OCI-LY3 (cell line): Measurements from ENCODE around the gene PARP8.

Source experiments
- H2AFZ ChIP-seq: fragments of 200-600, 300-600 bp; shearing (Covaris generic); 2 replicates; pipeline ENCODE4 v1.6.0; 2014; ENCODE audit warnings: antibody characterized with exemption, low read depth, low read length
- H3K27ac ChIP-seq: fragments of 200-600, 300-600 bp; sonication (generic); 2 replicates; pipeline ENCODE4 v1.5.1; 2014; ENCODE audit warnings: mild to moderate bottlenecking, low read length, moderate library complexity, mixed read lengths
- H3K27me3 ChIP-seq: fragments of 200-600, 300-600 bp; sonication (generic); 2 replicates; pipeline ENCODE4 v1.6.1; 2014; ENCODE audit warnings: low read depth, low read length, mixed read lengths
- H3K36me3 ChIP-seq: fragments of 200-600, 300-600 bp; sonication (generic); replicated peaks from 2 replicates; pipeline ENCODE3; 2014; ENCODE audit warnings: low read depth, low read length, mixed read lengths
- H3K4me1 ChIP-seq: fragments of 300-600, 200-600 bp; sonication (generic); 2 replicates; pipeline ENCODE4 v1.6.1; 2014; ENCODE audit warnings: low read length, mixed read lengths
- H3K4me2 ChIP-seq: fragments of 200-600, 300-600 bp; sonication (generic); 2 replicates; pipeline ENCODE4 v1.6.1; 2014; ENCODE audit warnings: low read length, mixed read lengths
- H3K4me3 ChIP-seq: fragments of 300-600, 200-600 bp; sonication (generic); 2 replicates; pipeline ENCODE4 v1.5.1; 2014; ENCODE audit warnings: antibody characterized with exemption, mild to moderate bottlenecking, low read length, moderate library complexity
- H3K79me2 ChIP-seq: fragments of 300-600, 200-600 bp; shearing (Covaris generic); 2 replicates; pipeline ENCODE4 v1.6.1; 2014; ENCODE audit warnings: mild to moderate bottlenecking, low read length, mixed read lengths
- H3K9ac ChIP-seq: fragments of 300-600, 200-600 bp; shearing (Covaris generic); 2 replicates; pipeline ENCODE4 v1.6.0; 2014; ENCODE audit warnings: mild to moderate bottlenecking, low read length, moderate library complexity
- H3K9me3 ChIP-seq: fragments of 200-600, 300-600 bp; shearing (Covaris generic); 2 replicates; pipeline ENCODE4 v1.6.1; 2014; ENCODE audit warnings: low read length, mixed read lengths; ENCODE audit not compliant: insufficient read depth
- H4K20me1 ChIP-seq: fragments of 200-600, 300-600 bp; sonication (generic); 2 replicates; pipeline ENCODE4 v1.6.1; 2016; ENCODE audit warnings: low read length, mixed read lengths; ENCODE audit not compliant: insufficient read depth
- EZH2phosphoT487 ChIP-seq: fragments of 200-600 bp; shearing (Covaris generic); IDR thresholded peaks from 2 replicates; pipeline ENCODE4 v1.6.1; 2018; ENCODE audit warnings: antibody characterized with exemption, mixed run types, low read depth
- TF ChIP-seq, protein P1 (sequence below): fragments of 200-600, 300-600 bp; sonication (generic); IDR thresholded peaks from 2 replicates; pipeline ENCODE4 v1.5.1; 2014; ENCODE audit warnings: antibody characterized with exemption, low read length, low read depth

The PARP8 gene

DNA sequence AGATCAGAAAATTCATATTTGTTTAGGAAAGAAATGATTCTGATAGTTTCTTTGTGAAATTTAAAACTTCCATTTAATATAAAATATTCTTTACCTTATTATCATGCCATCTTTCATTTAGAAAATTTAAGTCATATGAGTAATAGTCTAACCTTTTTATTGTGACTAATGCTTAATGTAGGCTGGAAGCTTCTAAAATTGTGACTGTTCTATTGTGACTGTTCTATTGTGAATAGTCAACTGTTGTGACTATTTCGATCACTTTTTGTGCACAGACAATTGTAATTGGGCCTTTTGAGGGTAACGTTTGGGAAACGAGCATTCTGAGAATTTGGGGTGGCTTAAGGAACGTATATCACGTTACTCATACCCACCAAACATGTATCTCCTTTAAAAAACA lies 100.0 kb downstream of the PARP8 start:
- no peaks in the 10 kb centered on the region for H3K36me3 ChIP-seq
- no peaks in the 10 kb centered on the region for H3K4me1 ChIP-seq
- H3K4me2 ChIP-seq, result no peak overlapping the region
- H3K79me2 ChIP-seq, result no peaks in the 10 kb centered on the region
- H4K20me1 ChIP-seq, result no peaks in the 10 kb centered on the region
- H3K4me3 ChIP-seq, result no peak overlapping the region
- H3K9me3 ChIP-seq, result no peaks in the 10 kb centered on the region
- H3K9ac ChIP-seq, result no peak overlapping the region
- H2AFZ ChIP-seq, result no peak overlapping the region
- H3K27ac ChIP-seq, result no peak overlapping the region
- TF ChIP-seq EZH2phosphoT487, result no peak
- TF ChIP-seq, protein P1, sequence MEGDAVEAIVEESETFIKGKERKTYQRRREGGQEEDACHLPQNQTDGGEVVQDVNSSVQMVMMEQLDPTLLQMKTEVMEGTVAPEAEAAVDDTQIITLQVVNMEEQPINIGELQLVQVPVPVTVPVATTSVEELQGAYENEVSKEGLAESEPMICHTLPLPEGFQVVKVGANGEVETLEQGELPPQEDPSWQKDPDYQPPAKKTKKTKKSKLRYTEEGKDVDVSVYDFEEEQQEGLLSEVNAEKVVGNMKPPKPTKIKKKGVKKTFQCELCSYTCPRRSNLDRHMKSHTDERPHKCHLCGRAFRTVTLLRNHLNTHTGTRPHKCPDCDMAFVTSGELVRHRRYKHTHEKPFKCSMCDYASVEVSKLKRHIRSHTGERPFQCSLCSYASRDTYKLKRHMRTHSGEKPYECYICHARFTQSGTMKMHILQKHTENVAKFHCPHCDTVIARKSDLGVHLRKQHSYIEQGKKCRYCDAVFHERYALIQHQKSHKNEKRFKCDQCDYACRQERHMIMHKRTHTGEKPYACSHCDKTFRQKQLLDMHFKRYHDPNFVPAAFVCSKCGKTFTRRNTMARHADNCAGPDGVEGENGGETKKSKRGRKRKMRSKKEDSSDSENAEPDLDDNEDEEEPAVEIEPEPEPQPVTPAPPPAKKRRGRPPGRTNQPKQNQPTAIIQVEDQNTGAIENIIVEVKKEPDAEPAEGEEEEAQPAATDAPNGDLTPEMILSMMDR, result no peak
- H3K27me3 ChIP-seq, result no peaks in the 10 kb centered on the region

DNA sequence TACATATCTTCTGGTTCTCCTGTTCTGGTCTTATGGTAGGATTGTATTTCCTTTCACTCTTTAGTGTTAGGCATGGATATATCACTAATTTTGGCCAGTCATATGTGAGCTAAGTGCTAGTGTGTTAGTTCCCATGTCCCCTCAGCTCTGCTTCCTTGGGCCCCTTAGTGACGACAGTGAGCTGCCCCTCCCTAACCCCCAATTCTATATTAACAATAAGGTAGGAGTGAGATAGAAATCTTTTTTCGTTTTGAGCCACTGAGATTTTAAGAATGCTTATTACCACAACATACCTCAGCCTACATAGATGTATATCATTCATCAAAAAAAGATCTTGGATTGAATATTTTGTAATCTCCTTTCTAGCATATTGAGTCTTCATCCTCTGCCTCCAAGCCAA lies 100.5 kb downstream of the PARP8 start:
- H3K4me1 ChIP-seq, result no peaks in the 10 kb centered on the region
- H3K27ac ChIP-seq, result no peak overlapping the region
- H3K79me2 ChIP-seq, result no peaks in the 10 kb centered on the region
- no peaks in the 10 kb centered on the region for H4K20me1 ChIP-seq
- no peak overlapping the region for H2AFZ ChIP-seq
- no peaks in the 10 kb centered on the region for H3K9me3 ChIP-seq
- H3K27me3 ChIP-seq, result no peaks in the 10 kb centered on the region
- H3K9ac ChIP-seq, result no peak overlapping the region
- H3K36me3 ChIP-seq, result no peaks in the 10 kb centered on the region
- TF ChIP-seq EZH2phosphoT487, result no peak
- TF ChIP-seq, protein P1, result no peak
- no peak overlapping the region for H3K4me3 ChIP-seq
- H3K4me2 ChIP-seq, result no peak overlapping the region

DNA sequence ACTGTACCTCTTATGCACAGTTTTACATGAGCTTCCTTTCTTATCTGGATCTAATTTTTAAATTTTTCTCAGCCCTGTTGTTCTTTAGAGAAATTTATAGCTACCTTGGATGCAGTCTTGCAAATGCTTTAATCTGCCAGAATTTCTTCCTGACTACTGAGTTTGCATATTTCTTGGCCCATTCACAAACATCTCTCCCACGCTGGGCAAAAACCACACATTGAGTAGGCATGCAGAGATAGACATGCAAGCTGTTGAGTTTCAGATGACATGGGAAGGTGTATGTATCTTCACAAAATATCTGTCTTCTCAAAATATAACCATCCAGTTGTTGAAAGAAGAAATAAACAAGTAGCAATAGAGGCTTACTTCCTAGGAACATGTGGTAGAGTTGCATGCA lies 101.2 kb downstream of the PARP8 start:
- no peaks in the 10 kb centered on the region for H4K20me1 ChIP-seq
- no peak overlapping the region for H3K4me2 ChIP-seq
- H3K4me1 ChIP-seq, result no peaks in the 10 kb centered on the region
- H3K36me3 ChIP-seq, result no peaks in the 10 kb centered on the region
- H3K79me2 ChIP-seq, result no peaks in the 10 kb centered on the region
- H3K27me3 ChIP-seq, result no peaks in the 10 kb centered on the region
- H3K4me3 ChIP-seq, result no peak overlapping the region
- H3K27ac ChIP-seq, result no peak overlapping the region
- H3K9me3 ChIP-seq, result no peaks in the 10 kb centered on the region
- no peak for TF ChIP-seq EZH2phosphoT487
- TF ChIP-seq, protein P1, result no peak
- H3K9ac ChIP-seq, result no peak overlapping the region
- H2AFZ ChIP-seq, result no peak overlapping the region

DNA sequence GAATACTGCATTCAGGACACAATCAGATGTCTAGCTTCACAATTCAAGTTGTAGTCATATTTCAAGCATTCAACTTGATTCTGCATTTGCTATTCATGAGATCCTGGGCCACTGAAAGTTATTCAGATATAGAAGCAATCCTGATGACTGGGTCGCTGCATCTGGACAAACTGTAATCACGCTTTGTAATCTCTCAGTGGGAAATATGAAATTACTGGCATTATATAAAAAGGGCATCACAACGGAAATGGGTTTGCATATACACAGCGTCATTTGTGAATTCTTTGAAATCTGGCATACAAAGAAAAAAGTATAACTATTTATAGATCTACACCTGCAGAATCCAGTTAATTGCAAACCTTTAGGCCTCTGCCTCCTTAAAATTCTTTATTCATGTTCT lies 102.2 kb downstream of the PARP8 start:
- Histone ChIP-seq H3K27ac (no peak overlapping the region), H2AFZ (no peak overlapping the region), H3K4me1 (no peaks in the 10 kb centered on the region), H3K79me2 (no peaks in the 10 kb centered on the region), H4K20me1 (no peaks in the 10 kb centered on the region), H3K4me2 (no peak overlapping the region), H3K27me3 (no peaks in the 10 kb centered on the region), H3K36me3 (no peaks in the 10 kb centered on the region), H3K9me3 (no peaks in the 10 kb centered on the region), H3K9ac (no peak overlapping the region), H3K4me3 (no peak overlapping the region)
- TF ChIP-seq EZH2phosphoT487, result no peak
- TF ChIP-seq, protein P1, result no peak
